MM.1S (cell line): ENCODE results near the gene TIE1.

Experiments used
- DNase-seq: peaks from one replicate; pipeline ENCODE4 v3.0.0-alpha.2; 2015
- H2AFZ ChIP-seq: fragments of 300-600 bp; sonication (generic); 2 replicates; pipeline ENCODE4 v1.6.0; 2016; ENCODE audit warnings: antibody characterized with exemption, low read length
- H3F3A ChIP-seq: fragments of 300-600 bp; sonication (generic); 2 replicates; pipeline ENCODE4 v1.6.1; 2016; ENCODE audit warnings: mild to moderate bottlenecking, antibody characterized with exemption, low read length, moderate library complexity, mixed read lengths; ENCODE audit not compliant: insufficient read depth
- H3K27ac ChIP-seq: fragments of 300-600 bp; sonication (generic); 2 replicates; pipeline ENCODE4 v1.5.1; 2016; ENCODE audit warnings: mild to moderate bottlenecking, low read length
- H3K27me3 ChIP-seq: fragments of 300-600 bp; sonication (generic); replicated peaks from 2 replicates; pipeline ENCODE4 v1.6.0; 2016; ENCODE audit warnings: low read length; ENCODE audit not compliant: insufficient read depth
- H3K36me3 ChIP-seq: fragments of 300-600 bp; sonication (generic); replicated peaks from 2 replicates; pipeline ENCODE4 v1.6.1; 2016; ENCODE audit warnings: mild to moderate bottlenecking, low read length, mixed read lengths; ENCODE audit not compliant: insufficient read depth
- H3K4me1 ChIP-seq: fragments of 300-600 bp; sonication (generic); 2 replicates; pipeline ENCODE4 v1.6.1; 2016; ENCODE audit warnings: low read length, mixed read lengths
- H3K4me2 ChIP-seq: fragments of 300-600 bp; sonication (generic); 2 replicates; pipeline ENCODE4 v1.6.0; 2016; ENCODE audit warnings: low read depth, low read length
- H3K4me3 ChIP-seq: fragments of 300-600 bp; sonication (generic); 2 replicates; pipeline ENCODE4 v1.5.1; 2016; ENCODE audit warnings: low read length, mixed read lengths
- H3K79me2 ChIP-seq: fragments of 300-600 bp; sonication (generic); 2 replicates; pipeline ENCODE4 v1.6.1; 2016; ENCODE audit warnings: mixed run types, low read length, mixed read lengths
- H3K9ac ChIP-seq: fragments of 300-600 bp; sonication (generic); 2 replicates; pipeline ENCODE4 v1.6.1; 2016; ENCODE audit warnings: low read length, mixed read lengths
- H3K9me2 ChIP-seq: fragments of 300-600 bp; sonication (generic); replicated peaks from 2 replicates; pipeline ENCODE4 v1.6.1; 2016; ENCODE audit warnings: mild to moderate bottlenecking, low read length, mixed read lengths; ENCODE audit not compliant: insufficient read depth
- H3K9me3 ChIP-seq: fragments of 300-600 bp; sonication (generic); replicated peaks from 2 replicates; pipeline ENCODE4 v1.6.1; 2016; ENCODE audit warnings: mild to moderate bottlenecking, low read length, mixed read lengths; ENCODE audit not compliant: insufficient read depth
- H4K20me1 ChIP-seq: fragments of 300-600 bp; sonication (generic); 2 replicates; pipeline ENCODE4 v1.6.1; 2016; ENCODE audit warnings: mild to moderate bottlenecking, low read length, moderate library complexity, mixed read lengths; ENCODE audit not compliant: insufficient read depth
- CTCF ChIP-seq: fragments of 300-600 bp; sonication (generic); IDR thresholded peaks from 2 replicates; pipeline ENCODE4 v1.5.1; 2016; ENCODE audit warnings: antibody characterized with exemption, low read length, mixed read lengths
- EZH2 ChIP-seq: fragments of 300-600 bp; sonication (generic); optimal IDR thresholded peaks from 2 replicates; pipeline ENCODE3; 2017; ENCODE audit warnings: low read depth, mild to moderate bottlenecking, antibody characterized with exemption, low read length, mixed read lengths
- EZH2phosphoT487 ChIP-seq: fragments of 300-600 bp; sonication (generic); IDR thresholded peaks from 2 replicates; pipeline ENCODE4 v1.6.1; 2018; ENCODE audit warnings: antibody characterized with exemption, low read length

TIE1 gene

DNA sequence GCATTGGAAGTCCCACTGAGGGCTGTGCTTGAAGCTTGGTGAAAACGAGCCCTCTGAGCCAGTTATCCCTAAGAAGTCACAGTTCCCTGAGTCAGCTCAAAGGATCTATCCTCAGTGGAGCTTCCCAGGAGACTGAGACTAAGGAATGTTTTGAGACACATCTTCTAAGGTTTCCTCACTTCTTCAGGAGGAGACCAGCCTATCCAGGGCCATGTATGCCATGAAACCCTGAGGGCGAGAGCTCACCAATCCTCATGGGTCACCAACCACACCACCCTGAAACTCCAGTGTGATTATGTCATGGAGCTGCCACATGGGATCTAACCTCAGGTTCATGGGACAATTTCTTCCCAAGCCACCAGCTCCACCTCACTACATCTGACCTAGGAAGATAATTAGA is 7.6 kb upstream of the TIE1 start:
- H3K4me2 ChIP-seq = no peak overlapping the region
- no peaks in the 10 kb centered on the region for H3K9me3 ChIP-seq
- no peaks in the 10 kb centered on the region for H3K9me2 ChIP-seq
- H4K20me1 ChIP-seq = no peaks in the 10 kb centered on the region
- H3K36me3 ChIP-seq = no peaks in the 10 kb centered on the region
- H3F3A ChIP-seq = 0 out of 2 replicates have a peak, but pooled peaks cover 3% of the 10 kb centered on the region
- no peaks in the 10 kb centered on the region for H3K79me2 ChIP-seq
- no peak overlapping the region for H3K9ac ChIP-seq
- TF ChIP-seq CTCF = no peak
- no peak for TF ChIP-seq EZH2phosphoT487
- TF ChIP-seq EZH2 = no peak
- no peak overlapping the region for H2AFZ ChIP-seq
- H3K27me3 ChIP-seq = no peaks in the 10 kb centered on the region
- DNase-seq = no peak
- no peak overlapping the region for H3K27ac ChIP-seq
- H3K4me3 ChIP-seq = no peak overlapping the region
- H3K4me1 ChIP-seq = no peaks in the 10 kb centered on the region

DNA sequence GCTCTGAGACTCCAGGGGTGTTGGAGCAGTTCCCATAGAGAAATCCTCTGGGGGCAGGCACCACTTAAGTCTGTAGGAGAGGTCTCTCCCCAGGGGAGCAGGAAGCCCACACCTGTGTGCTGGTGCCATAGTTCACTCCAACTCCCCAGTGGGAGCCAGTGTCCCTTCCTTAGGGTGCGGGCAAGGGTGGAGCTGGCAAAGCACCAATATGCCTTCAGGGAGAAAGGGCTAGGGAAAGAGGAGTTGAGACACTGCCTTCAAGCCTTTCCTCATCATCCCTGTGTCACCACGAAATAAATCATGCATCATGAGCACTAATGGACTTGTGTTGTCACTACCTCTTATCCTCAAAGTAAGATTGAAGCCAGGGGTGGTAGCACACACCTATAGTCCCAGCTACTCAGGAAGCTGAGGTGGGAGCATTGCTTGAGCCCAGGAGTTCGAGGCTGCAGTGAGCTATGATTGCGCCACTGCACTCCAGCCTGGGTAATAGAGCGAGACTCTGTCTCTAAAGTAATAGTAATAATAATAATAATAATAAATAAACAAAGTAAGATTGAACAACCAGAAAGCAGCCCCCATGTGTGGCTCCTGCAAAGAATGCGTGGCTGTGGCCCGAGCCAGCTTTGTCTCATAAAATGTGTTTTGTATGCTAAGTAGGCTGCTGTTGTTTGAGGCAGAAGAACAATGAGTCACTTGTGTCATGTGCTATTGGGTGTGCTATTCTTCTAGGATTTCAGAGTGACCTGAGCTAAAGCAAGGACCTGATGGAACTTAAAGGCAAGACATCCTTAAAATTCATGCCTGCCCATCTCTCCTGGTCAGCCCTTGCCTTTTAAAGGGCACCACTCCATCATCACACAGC is 6.7 kb upstream of the TIE1 start:
- H3K36me3 ChIP-seq = no peaks in the 10 kb centered on the region
- no peak for DNase-seq
- no peak overlapping the region for H3K4me2 ChIP-seq
- no peaks in the 10 kb centered on the region for H3K27me3 ChIP-seq
- no peaks in the 10 kb centered on the region for H3K79me2 ChIP-seq
- no peak overlapping the region for H2AFZ ChIP-seq
- no peaks in the 10 kb centered on the region for H3K4me1 ChIP-seq
- H3K27ac ChIP-seq = no peak overlapping the region
- H3K4me3 ChIP-seq = no peak overlapping the region
- no peaks in the 10 kb centered on the region for H3K9me3 ChIP-seq
- TF ChIP-seq EZH2phosphoT487 = no peak
- no peak for TF ChIP-seq CTCF
- no peak for TF ChIP-seq EZH2
- no peak overlapping the region for H3K9ac ChIP-seq
- H3K9me2 ChIP-seq = no peaks in the 10 kb centered on the region
- H4K20me1 ChIP-seq = no peaks in the 10 kb centered on the region
- H3F3A ChIP-seq = 0 out of 2 replicates have a peak, but pooled peaks cover 3% of the 10 kb centered on the region

- no peak overlapping the region for H3K4me3 ChIP-seq
- no peak overlapping the region for H3K4me2 ChIP-seq
- no peaks in the 10 kb centered on the region for H3K79me2 ChIP-seq
- no peaks in the 10 kb centered on the region for H3K27me3 ChIP-seq
- no peaks in the 10 kb centered on the region for H3K4me1 ChIP-seq
- H3K27ac ChIP-seq = no peak overlapping the region
- H4K20me1 ChIP-seq = no peaks in the 10 kb centered on the region
- H2AFZ ChIP-seq = no peak overlapping the region
- no peak overlapping the region for H3K9ac ChIP-seq
- no peaks in the 10 kb centered on the region for H3K36me3 ChIP-seq
- H3F3A ChIP-seq = 0 out of 2 replicates have a peak, but pooled peaks cover 3% of the 10 kb centered on the region
- no peaks in the 10 kb centered on the region for H3K9me2 ChIP-seq
- no peak for DNase-seq
- TF ChIP-seq CTCF = no peak
- no peak for TF ChIP-seq EZH2phosphoT487
- no peak for TF ChIP-seq EZH2
- H3K9me3 ChIP-seq = no peaks in the 10 kb centered on the region
These were observed 6.0 kb upstream of the TIE1 start for GRCh38 chr1:43294761-43295160.
